H1 (cell line): ENCODE results near the gene NPIPB8. TPM values are rescaled to one million over a fixed set of nuclear protein-coding genes. Genes with fewer than 3 reads are reported as not detected.
"Not testable (repeated sequence)": the region's sequence is repeated elsewhere in the genome, so short reads cannot be mapped to it uniquely, and the experiment has no call there.

ENCODE experiments used
- CTCF ChIA-PET: fragments of 300-600 bp; sonication (Branson Sonifier 250); formaldehyde crosslinking; loops from one replicate; lab custom pipeline; 2021; ENCODE audit not compliant: partially characterized antibody; lab: Charles Lee
- POLR2A ChIA-PET: fragments of 300-600 bp; sonication (Branson Sonifier 250); formaldehyde crosslinking; loops from one replicate; lab custom pipeline; 2021; ENCODE audit warnings: inconsistent platforms; ENCODE audit not compliant: partially characterized antibody; lab: Charles Lee
- DNase-seq, 2 experiments: peaks; one replicate each; pipeline versions ENCODE4 v3.0.0 to v3.0.0-alpha.2; 2010 to 2022; ENCODE audit warnings: low spot score in 2 of 2, low read depth in 1 of 2, mixed read lengths in 1 of 2
- FAIRE-seq: peaks from 2 replicates; lab custom pipeline; 2011; peaks lifted over from hg19 to GRCh38; lab: Jason Lieb, UNC
- H2AFZ ChIP-seq: 2 replicates; pipeline ENCODE4 v1.8.1; 2012; ENCODE audit warnings: low read length, inconsistent platforms
- H2AK5ac ChIP-seq: 2 replicates; pipeline ENCODE4 v1.6.1; 2013; ENCODE audit warnings: low read depth, low read length
- H2BK120ac ChIP-seq: replicated peaks from 2 replicates; pipeline ENCODE3; 2013; ENCODE audit warnings: low read depth, low read length, inconsistent platforms
- H2BK12ac ChIP-seq: 2 replicates; pipeline ENCODE4 v1.6.1; 2013; ENCODE audit warnings: low read depth, low read length
- H2BK15ac ChIP-seq: 2 replicates; pipeline ENCODE4 v1.6.1; 2013; ENCODE audit warnings: low read length
- H2BK20ac ChIP-seq: 2 replicates; pipeline ENCODE4 v1.6.1; 2013; ENCODE audit warnings: low read length
- H2BK5ac ChIP-seq: 2 replicates; pipeline ENCODE4 v1.6.1; 2013; ENCODE audit warnings: low read depth, low read length
- H3K14ac ChIP-seq: 2 replicates; pipeline ENCODE4 v1.6.1; 2013; ENCODE audit warnings: inconsistent platforms; ENCODE audit not compliant: insufficient read length
- H3K18ac ChIP-seq: 2 replicates; pipeline ENCODE4 v1.6.1; 2013; ENCODE audit warnings: low read length; ENCODE audit errors: extremely low read depth
- H3K23ac ChIP-seq: 2 replicates; pipeline ENCODE4 v1.6.1; 2013; ENCODE audit warnings: inconsistent platforms; ENCODE audit not compliant: insufficient read length
- H3K23me2 ChIP-seq: 2 replicates; pipeline ENCODE4 v1.6.1; 2013; ENCODE audit warnings: low read depth, low read length
- H3K27ac ChIP-seq: 2 replicates; pipeline ENCODE4 v1.6.1; 2011; ENCODE audit warnings: low read depth, low read length, inconsistent platforms
- H3K27me3 ChIP-seq, 4 experiments: replicated peaks in 1 of 4; 1 replicate in 1 of 4; 2 replicates in 3 of 4; pipeline versions ENCODE4 v1.6.1 to v1.8.1; 2011 to 2013; ENCODE audit warnings: low read length in 3 of 4, mild to moderate bottlenecking in 3 of 4, inconsistent platforms in 2 of 4, mixed read lengths in 2 of 4, moderate library complexity in 1 of 4; ENCODE audit not compliant: control insufficient read depth in 3 of 4, insufficient read depth in 3 of 4; ENCODE audit errors: extremely low read depth in 1 of 4
- H3K36me3 ChIP-seq, 4 experiments: 2 replicates each; pipeline versions ENCODE4 v1.6.1 to v1.8.1; 2011 to 2013; ENCODE audit warnings: mild to moderate bottlenecking in 4 of 4, low read length in 3 of 4, moderate library complexity in 2 of 4, control low read depth in 1 of 4, inconsistent platforms in 1 of 4; ENCODE audit not compliant: insufficient read depth in 4 of 4, control insufficient read depth in 2 of 4
- H3K4ac ChIP-seq: replicated peaks from 2 replicates; pipeline ENCODE3; 2013; ENCODE audit warnings: low read length, low read depth, mixed read lengths, inconsistent platforms; ENCODE audit not compliant: insufficient read length
- H3K4me1 ChIP-seq, 4 experiments: replicated peaks in 1 of 4; 1 replicate in 1 of 4; 2 replicates in 3 of 4; pipeline versions ENCODE4 v1.6.1 to v1.8.1; 2011 to 2013; ENCODE audit warnings: low read length in 3 of 4, inconsistent platforms in 2 of 4, mixed read lengths in 1 of 4; ENCODE audit not compliant: insufficient read depth in 4 of 4, control insufficient read depth in 3 of 4
- H3K4me2 ChIP-seq, 2 experiments: 2 replicates each; pipeline versions ENCODE4 v1.6.1 to v1.8.1; 2011 to 2013; ENCODE audit warnings: low read depth in 2 of 2, low read length in 2 of 2, control low read depth in 1 of 2, inconsistent platforms in 1 of 2, mild to moderate bottlenecking in 1 of 2; ENCODE audit not compliant: insufficient read depth in 1 of 2
- H3K4me3 ChIP-seq, 4 experiments: fragments of 200-600, 300-600 bp in 1 of 4; sonication (generic), shearing (Covaris generic), sonication (Bioruptor Twin) in 1 of 4; 2 replicates each; pipeline versions ENCODE4 v1.5.1 to v1.8.1; 2011 to 2016; ENCODE audit warnings: low read length in 4 of 4, low read depth in 3 of 4, control low read depth in 2 of 4, inconsistent platforms in 2 of 4, mild to moderate bottlenecking in 2 of 4, mixed read lengths in 1 of 4, moderate library complexity in 1 of 4; ENCODE audit not compliant: insufficient read depth in 2 of 4; ENCODE audit errors: extremely low read depth in 1 of 4
- H3K56ac ChIP-seq: replicated peaks from 2 replicates; pipeline ENCODE3; 2013; ENCODE audit warnings: low read depth, mild to moderate bottlenecking, mixed read lengths, low read length, inconsistent platforms; ENCODE audit not compliant: insufficient read length
- H3K79me1 ChIP-seq: 2 replicates; pipeline ENCODE4 v1.6.1; 2013; ENCODE audit warnings: low read depth, low read length, control low read depth
- H3K79me2 ChIP-seq, 2 experiments: 2 replicates each; pipeline versions ENCODE4 v1.6.1 to v1.8.1; 2012 to 2013; ENCODE audit warnings: low read length in 2 of 2, mild to moderate bottlenecking in 2 of 2, inconsistent platforms in 1 of 2; ENCODE audit not compliant: insufficient read depth in 2 of 2, control insufficient read depth in 1 of 2
- H3K9ac ChIP-seq, 4 experiments: replicated peaks in 1 of 4; 1 replicate in 1 of 4; 2 replicates in 3 of 4; pipeline versions ENCODE4 v1.6.1 to v1.8.1; 2011 to 2013; ENCODE audit warnings: low read depth in 3 of 4, low read length in 3 of 4, control low read depth in 2 of 4, mild to moderate bottlenecking in 2 of 4, moderate library complexity in 2 of 4, inconsistent platforms in 1 of 4; ENCODE audit errors: extremely low read depth in 1 of 4
- H3K9me3 ChIP-seq, 2 experiments: 2 replicates each; pipeline versions ENCODE4 v1.6.1 to v1.8.1; 2012 to 2013; ENCODE audit warnings: mild to moderate bottlenecking in 2 of 2, moderate library complexity in 2 of 2, control low read depth in 1 of 2, inconsistent platforms in 1 of 2, low read depth in 1 of 2, low read length in 1 of 2, mixed read lengths in 1 of 2; ENCODE audit not compliant: insufficient read depth in 2 of 2
- H4K20me1 ChIP-seq, 2 experiments: replicated peaks in 1 of 2; 2 replicates each; pipeline versions ENCODE3 to v1.8.1; 2011 to 2013; ENCODE audit warnings: inconsistent platforms in 2 of 2, low read length in 2 of 2, mild to moderate bottlenecking in 1 of 2; ENCODE audit not compliant: insufficient read depth in 2 of 2, control insufficient read depth in 1 of 2
- H4K5ac ChIP-seq: 2 replicates; pipeline ENCODE4 v1.6.1; 2013; ENCODE audit warnings: low read length, low read depth, mixed read lengths, inconsistent platforms; ENCODE audit not compliant: insufficient read length
- H4K8ac ChIP-seq: 2 replicates; pipeline ENCODE4 v1.8.0; 2013; ENCODE audit warnings: mild to moderate bottlenecking, moderate library complexity, low read length, inconsistent platforms; ENCODE audit not compliant: insufficient read depth; ENCODE audit errors: extremely low read depth
- H4K91ac ChIP-seq: replicated peaks from 2 replicates; pipeline ENCODE3; 2013; ENCODE audit warnings: low read length, mixed read lengths, inconsistent platforms; ENCODE audit not compliant: insufficient read length
- WGBS, 2 experiments: shearing (Covaris generic) in 1 of 2; methylation state at CpG; one replicate each; pipeline versions ENCODE4 v1.1.6 to v1.1.7; 2013 to 2015; ENCODE audit warnings: low lambda C conversion rate in 2 of 2, mixed read lengths in 2 of 2, inconsistent platforms in 1 of 2, low coverage in 1 of 2, missing lambda C conversion rate in 1 of 2; ENCODE audit not compliant: insufficient replicate concordance in 2 of 2, insufficient coverage in 1 of 2, insufficient read length in 1 of 2; ENCODE audit errors: extremely low coverage in 1 of 2, missing lambda C conversion rate in 1 of 2; 5-methylcytosine and 5-hydroxymethylcytosine counted together
- polyA plus RNA-seq, 7 experiments: library from polyadenylated mRNA; depleted of rRNA in 3 of 7; stranded (reverse) in 5 of 7; unstranded in 2 of 7; fragments of >200 nt in 5 of 7; fragments of 200-250 nt in 2 of 7; gene quantifications; 1 replicate in 5 of 7; 2 replicates in 1 of 7; 4 replicates in 1 of 7; pipeline versions ENCODE4 v1.2.1 to v1.2.3, GENCODE V29; 2011 to 2013; ENCODE audit warnings: missing spikeins in 2 of 7, mixed read lengths in 2 of 7
- total RNA-seq: library from RNA; stranded (reverse); fragmentation: NEBNext Ultra II Directional; extraction: Animal tissue kit (Norgen Biotek cat#: 25700); gene quantifications from 2 replicates; pipeline ENCODE4 v1.2.1, GENCODE V29; 2021

Gene NPIPB8
- total and polyA plus RNA-seq, 2 of the 8 experiments (the other 6 are each of a cell fraction or from before 2014, with no cell fraction given): 0.05 TPM; not detected in 1

DNA sequence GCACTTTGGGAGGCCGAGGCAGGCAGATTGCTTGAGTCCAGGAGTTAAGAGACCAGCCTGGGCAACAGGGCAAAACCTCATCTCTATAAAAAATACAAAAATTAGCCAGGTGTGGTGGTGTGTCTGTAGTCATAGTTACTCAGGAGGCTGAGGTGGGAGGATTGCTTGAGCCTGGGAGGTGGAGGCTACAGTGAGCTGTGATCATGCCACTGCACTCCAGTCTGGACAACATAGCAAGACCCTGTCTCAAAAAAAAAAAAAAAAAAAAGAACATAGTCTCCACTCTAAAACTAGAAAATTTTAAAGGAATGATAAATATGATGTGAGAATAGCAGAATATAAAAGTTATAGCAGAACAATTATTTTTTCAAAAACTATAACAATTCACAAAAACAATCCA lies 17.5 kb upstream of the NPIPB8 start:
- WGBS, 2 experiments: 79% methylated on average over 1 of the region's 1 CpG; no CpG with 5 or more reads in 1 of the 2 experiments
- H3K56ac ChIP-seq, H2BK12ac ChIP-seq, DNase-seq, H3K4me3 ChIP-seq, H4K91ac ChIP-seq, H3K23ac ChIP-seq, H4K8ac ChIP-seq, H4K5ac ChIP-seq, H3K23me2 ChIP-seq, H3K18ac ChIP-seq, H3K9ac ChIP-seq, H3K4me2 ChIP-seq, H4K20me1 ChIP-seq, H2BK120ac ChIP-seq, H2AK5ac ChIP-seq, H3K9me3 ChIP-seq, H2BK20ac ChIP-seq, H3K79me2 ChIP-seq, CTCF ChIA-PET, H3K79me1 ChIP-seq, H3K27ac ChIP-seq, H3K27me3 ChIP-seq, H2BK5ac ChIP-seq, H2BK15ac ChIP-seq, H3K14ac ChIP-seq, POLR2A ChIA-PET, H3K4ac ChIP-seq, H3K36me3 ChIP-seq, H3K4me1 ChIP-seq, H2AFZ ChIP-seq, FAIRE-seq: not testable (repeated sequence)
